IPS-18a (cell line): ENCODE data around the gene ARMC9.

ENCODE experiments used
- H3K27ac ChIP-seq: one replicate; pipeline ENCODE4 v1.5.1; 2013; ENCODE audit warnings: low read length
- H3K27me3 ChIP-seq: one replicate; pipeline ENCODE4 v1.6.1; 2013; ENCODE audit warnings: mild to moderate bottlenecking, low read length; ENCODE audit not compliant: control insufficient read depth, insufficient read depth
- H3K36me3 ChIP-seq: one replicate; pipeline ENCODE4 v1.6.1; 2013; ENCODE audit warnings: low read depth, low read length; ENCODE audit not compliant: control insufficient read depth
- H3K4me1 ChIP-seq: one replicate; pipeline ENCODE4 v1.6.1; 2013; ENCODE audit warnings: low read depth, low read length; ENCODE audit not compliant: control insufficient read depth
- H3K4me3 ChIP-seq: one replicate; pipeline ENCODE4 v1.5.1; 2013; ENCODE audit warnings: low read length
- H3K9ac ChIP-seq: one replicate; pipeline ENCODE4 v1.6.1; 2013; ENCODE audit warnings: mild to moderate bottlenecking, low read length, moderate library complexity
- H3K9me3 ChIP-seq: one replicate; pipeline ENCODE4 v1.6.1; 2013; ENCODE audit warnings: low read depth, low read length; ENCODE audit not compliant: control insufficient read depth

ARMC9 gene

DNA sequence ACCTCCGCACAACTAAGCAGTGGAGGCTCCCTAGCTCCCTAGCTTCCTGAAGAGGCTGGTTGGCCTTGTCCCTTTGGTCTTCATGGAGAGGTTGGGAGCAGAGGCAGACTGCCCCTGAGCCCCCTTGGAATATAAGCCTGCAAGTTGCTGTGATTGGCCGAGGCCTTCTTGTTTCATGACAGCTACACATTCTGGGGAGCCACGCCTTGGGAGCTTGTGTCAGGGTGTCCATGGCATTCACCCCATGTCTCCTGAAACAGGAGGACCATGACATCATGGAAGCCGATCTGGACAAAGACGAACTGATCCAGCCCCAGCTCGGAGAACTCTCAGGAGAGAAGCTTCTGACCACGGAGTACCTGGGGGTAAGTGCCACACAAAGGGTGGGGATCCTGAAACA, 133.1 kb downstream of the ARMC9 start:
- H3K27me3 ChIP-seq, result no peaks in the 10 kb centered on the region
- H3K36me3 ChIP-seq, result no peaks in the 10 kb centered on the region
- H3K4me3 ChIP-seq, result no peak overlapping the region
- no peaks in the 10 kb centered on the region for H3K4me1 ChIP-seq
- H3K27ac ChIP-seq, result no peak overlapping the region
- no peaks in the 10 kb centered on the region for H3K9me3 ChIP-seq
- H3K9ac ChIP-seq, result no peak overlapping the region

DNA sequence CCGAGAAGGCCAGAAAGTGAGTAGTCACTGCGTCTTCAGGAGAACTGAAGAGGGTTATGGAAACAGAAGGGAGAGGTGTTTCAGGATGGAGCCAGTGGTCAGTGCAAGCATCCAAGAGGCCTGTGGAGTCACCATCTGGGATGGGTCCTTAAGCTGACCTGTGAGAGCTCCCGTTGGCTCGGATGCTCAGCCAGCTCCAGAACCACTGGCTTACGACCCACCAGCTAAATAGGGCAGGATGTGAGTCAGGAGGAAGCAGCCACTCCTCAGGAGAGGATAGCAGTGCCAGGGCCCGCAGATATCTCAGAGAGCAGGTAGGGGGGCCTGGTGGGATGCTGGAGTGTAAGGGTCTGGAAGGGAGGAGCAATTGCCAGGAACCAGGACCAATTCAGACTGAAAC, 134.0 kb downstream of the ARMC9 start:
- Histone ChIP-seq H3K4me3 (no peak overlapping the region), H3K9ac (no peak overlapping the region), H3K9me3 (no peaks in the 10 kb centered on the region), H3K27ac (no peak overlapping the region), H3K4me1 (no peaks in the 10 kb centered on the region), H3K36me3 (no peaks in the 10 kb centered on the region), H3K27me3 (no peaks in the 10 kb centered on the region)

DNA sequence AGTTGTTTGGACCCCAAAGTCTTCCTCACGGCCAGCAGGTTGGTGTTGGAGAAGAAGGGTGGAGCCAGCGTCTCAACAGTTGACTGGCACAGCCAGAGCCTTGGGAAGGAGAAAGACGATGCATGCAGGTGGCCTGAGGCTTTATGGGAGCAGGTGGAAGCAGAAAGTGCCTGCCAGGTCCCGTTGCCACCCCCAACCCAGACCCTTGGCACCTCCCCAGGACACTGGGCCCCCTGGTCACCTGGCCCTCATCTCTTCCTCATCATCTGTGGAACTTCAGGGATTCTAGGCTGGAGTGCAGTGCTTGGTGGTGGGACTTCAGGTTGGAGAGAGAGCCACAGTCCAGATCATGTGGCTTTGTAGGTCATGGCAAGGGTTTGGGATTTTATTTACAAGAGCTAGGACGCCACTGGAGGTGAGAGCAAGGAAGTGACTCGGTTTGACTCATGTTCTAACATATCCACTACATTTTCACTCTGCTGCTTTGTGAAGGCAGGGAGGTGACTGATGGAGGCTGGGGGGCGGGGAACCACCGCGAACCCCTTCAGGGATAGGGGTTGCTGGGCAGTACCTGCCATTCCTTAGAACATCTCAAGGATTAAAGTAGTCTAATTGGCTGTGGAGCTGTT, 134.6 kb downstream of the ARMC9 start:
- no peak overlapping the region for H3K9ac ChIP-seq
- H3K4me1 ChIP-seq, result no peaks in the 10 kb centered on the region
- no peaks in the 10 kb centered on the region for H3K36me3 ChIP-seq
- no peak overlapping the region for H3K27ac ChIP-seq
- H3K27me3 ChIP-seq, result no peaks in the 10 kb centered on the region
- no peak overlapping the region for H3K4me3 ChIP-seq
- no peaks in the 10 kb centered on the region for H3K9me3 ChIP-seq

DNA sequence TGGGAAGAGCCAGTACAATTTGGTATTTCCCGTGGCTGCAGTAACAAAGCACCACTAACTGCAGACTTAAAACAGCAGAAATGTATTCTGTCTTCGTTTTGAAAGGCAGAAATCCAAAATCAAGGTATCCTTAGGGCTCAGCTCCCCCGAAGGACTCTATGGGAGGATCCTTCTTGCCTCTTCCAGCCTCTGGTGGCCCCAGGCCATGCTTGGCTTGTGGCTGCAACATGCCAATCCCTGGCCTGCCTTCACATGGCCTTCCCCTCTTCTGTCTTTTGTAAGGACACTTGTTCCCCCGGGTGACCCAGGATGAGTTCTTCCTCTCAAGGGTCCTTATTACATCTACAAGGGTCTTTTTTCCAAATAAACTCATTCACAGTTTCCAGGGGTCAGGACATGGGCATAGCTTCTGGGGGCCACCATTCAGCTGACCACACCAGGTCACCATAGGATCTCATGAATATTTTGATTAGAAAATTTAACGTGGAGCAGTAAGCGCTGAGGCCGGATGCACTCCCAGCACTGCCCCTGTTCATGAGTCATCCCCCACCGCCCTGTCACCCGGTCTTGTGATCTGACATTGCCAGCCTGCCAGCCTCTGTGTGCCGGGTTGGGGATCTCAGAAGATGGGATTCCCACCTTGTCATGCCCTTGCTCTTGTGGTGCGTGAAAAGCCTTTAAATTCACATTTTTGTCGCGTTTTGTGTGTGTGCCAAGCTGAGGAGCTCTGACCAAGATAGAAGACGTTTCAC, 135.9 kb downstream of the ARMC9 start:
- Histone ChIP-seq H3K36me3 (no peaks in the 10 kb centered on the region), H3K4me1 (no peaks in the 10 kb centered on the region), H3K4me3 (no peak overlapping the region), H3K9me3 (no peaks in the 10 kb centered on the region), H3K9ac (no peak overlapping the region), H3K27ac (no peak overlapping the region), H3K27me3 (no peaks in the 10 kb centered on the region)

DNA sequence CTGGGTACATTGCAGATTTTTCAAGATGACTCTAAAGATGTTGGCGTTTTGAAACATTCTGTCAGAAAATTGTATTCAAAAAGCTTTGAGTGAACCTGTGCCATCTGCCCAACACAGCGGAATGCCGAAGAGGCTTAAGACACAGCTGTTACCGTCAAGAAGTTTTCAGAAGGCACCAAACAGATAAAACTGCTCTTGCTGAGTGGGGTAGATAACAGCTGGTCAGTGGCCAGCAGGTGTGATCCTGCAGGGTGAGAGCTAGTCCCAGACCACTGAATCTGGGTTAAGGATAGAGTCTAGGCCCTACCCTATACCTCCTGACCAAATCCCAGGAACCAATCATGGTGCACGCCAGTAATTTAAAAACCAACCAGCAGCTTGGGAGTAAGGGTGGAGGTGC, 136.6 kb downstream of the ARMC9 start:
- H3K4me1 ChIP-seq, result no peaks in the 10 kb centered on the region
- no peaks in the 10 kb centered on the region for H3K27me3 ChIP-seq
- H3K4me3 ChIP-seq, result no peak overlapping the region
- H3K9me3 ChIP-seq, result no peaks in the 10 kb centered on the region
- H3K36me3 ChIP-seq, result no peaks in the 10 kb centered on the region
- H3K9ac ChIP-seq, result no peak overlapping the region
- H3K27ac ChIP-seq, result no peak overlapping the region

DNA sequence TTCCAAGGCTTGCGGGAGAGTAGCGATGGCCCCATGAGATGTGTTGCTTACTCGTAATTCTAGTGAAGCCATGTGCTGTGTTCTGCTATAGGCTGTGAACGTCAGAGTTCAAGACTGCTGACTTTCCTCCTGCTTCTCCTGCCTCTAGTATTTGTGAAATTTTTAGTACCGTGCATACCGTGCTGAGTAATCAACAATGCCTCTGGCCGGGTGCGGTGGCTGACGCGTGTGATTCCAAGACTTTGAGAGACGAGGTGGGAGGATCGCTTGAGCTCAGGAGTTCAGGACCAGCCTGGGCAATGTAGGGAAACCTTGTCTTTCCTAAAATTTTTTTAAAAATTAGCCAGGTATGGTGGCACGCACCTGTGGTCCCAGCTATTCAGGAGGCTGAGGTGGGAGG, 137.2 kb downstream of the ARMC9 start:
- H3K4me3 ChIP-seq, result no peak overlapping the region
- H3K4me1 ChIP-seq, result no peaks in the 10 kb centered on the region
- no peaks in the 10 kb centered on the region for H3K27me3 ChIP-seq
- H3K27ac ChIP-seq, result no peak overlapping the region
- no peaks in the 10 kb centered on the region for H3K9me3 ChIP-seq
- H3K9ac ChIP-seq, result no peak overlapping the region
- no peaks in the 10 kb centered on the region for H3K36me3 ChIP-seq

DNA sequence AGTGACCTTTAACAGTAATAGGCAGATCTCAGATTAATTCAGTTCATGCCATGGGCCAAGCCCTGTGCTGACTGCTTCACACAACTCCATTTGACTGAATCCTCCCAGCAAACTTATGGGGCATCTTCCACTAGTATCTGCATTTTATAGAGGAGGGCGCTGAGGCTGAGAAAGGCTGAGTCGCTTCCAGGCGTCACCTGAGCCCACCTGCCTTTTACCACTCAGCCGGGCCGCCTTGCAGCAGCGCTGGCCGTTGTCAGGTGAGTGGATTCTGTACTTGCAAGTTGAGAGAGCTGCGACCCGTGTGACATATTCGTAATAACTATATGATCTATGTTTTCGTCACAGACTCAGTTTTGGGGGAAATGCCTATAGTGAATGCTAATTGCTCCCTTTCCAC, 137.8 kb downstream of the ARMC9 start:
- H3K9me3 ChIP-seq, result no peaks in the 10 kb centered on the region
- no peaks in the 10 kb centered on the region for H3K27me3 ChIP-seq
- no peaks in the 10 kb centered on the region for H3K4me1 ChIP-seq
- no peaks in the 10 kb centered on the region for H3K36me3 ChIP-seq
- H3K9ac ChIP-seq, result no peak overlapping the region
- H3K27ac ChIP-seq, result no peak overlapping the region
- no peak overlapping the region for H3K4me3 ChIP-seq

DNA sequence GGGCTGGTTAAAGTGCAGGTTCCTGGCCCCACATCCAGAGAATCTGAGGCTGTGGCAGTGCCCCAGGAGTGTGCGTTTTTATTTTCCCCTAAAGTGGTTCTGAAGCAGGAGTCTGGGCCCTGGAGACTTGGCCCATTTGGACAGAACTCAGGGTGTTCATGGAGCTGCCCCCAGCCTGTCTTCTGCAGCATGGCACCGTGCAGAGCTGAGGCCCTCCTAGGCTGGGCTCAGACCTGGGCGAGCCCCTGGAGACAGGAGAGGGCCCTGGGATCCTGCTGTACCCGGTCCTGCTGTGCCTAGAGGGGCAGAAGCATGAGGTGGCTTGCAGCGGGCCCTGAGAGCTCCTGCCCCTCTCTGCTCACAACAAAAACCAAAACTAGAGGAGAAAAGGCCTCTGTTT, 138.3 kb downstream of the ARMC9 start:
- H3K4me3 ChIP-seq, result no peak overlapping the region

DNA sequence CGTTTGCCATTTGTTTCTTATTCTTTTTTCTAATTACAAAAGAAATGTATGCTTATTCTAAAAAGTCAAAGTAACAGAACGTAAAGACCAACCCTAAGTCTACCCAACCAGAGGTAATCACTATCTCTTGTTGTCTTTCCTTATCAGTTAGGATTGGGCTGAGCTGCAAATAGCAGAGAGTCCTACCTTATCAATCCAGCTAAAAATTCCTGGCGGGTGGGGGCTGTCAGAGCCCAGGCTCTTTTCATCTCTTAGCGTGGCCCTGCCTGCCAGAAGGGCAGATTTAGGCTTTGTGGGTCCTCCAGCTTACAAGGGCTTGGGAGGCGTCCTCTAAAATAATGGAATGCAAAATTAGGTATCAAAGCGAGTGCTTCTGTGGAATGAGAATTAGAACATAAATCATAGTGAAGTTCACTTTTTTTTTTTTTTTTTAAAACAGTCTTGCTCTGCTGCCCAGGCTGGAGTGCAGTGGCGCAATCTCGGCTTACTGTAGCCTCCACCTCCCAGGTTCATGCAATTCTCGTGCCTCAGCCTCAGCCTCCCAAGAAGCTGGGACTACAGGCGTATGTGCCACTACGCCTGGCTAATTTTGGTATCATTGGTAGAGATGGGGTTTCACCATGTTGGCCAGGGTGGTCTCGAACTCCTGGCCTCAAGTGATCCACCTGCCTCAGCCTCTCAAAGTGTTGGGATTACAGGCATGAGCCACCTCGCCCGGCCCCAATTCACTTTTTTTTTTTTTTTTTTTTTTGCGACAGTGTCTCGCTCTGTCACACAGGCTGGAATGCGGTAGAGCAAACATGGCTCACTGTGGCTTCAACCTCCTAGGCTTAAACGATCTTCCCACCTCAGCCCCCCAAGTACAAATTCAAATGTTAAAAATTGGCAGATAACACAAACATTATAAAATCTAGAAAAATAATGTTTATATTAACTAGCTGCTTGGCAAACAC, 139.7 kb downstream of the ARMC9 start:
- Histone ChIP-seq H3K36me3 (no peaks in the 10 kb centered on the region), H3K9me3 (no peaks in the 10 kb centered on the region), H3K27ac (no peak overlapping the region), H3K27me3 (no peaks in the 10 kb centered on the region), H3K4me1 (peaks cover 8% of the 10 kb centered on the region), H3K9ac (no peak overlapping the region), H3K4me3 (no peak overlapping the region)

More for the DNA sequence above, 138.3 kb downstream of the ARMC9 start:
- Histone ChIP-seq H3K9ac (no peak overlapping the region), H3K27me3 (no peaks in the 10 kb centered on the region), H3K9me3 (no peaks in the 10 kb centered on the region), H3K36me3 (no peaks in the 10 kb centered on the region), H3K4me1 (no peaks in the 10 kb centered on the region), H3K27ac (no peak overlapping the region)

DNA sequence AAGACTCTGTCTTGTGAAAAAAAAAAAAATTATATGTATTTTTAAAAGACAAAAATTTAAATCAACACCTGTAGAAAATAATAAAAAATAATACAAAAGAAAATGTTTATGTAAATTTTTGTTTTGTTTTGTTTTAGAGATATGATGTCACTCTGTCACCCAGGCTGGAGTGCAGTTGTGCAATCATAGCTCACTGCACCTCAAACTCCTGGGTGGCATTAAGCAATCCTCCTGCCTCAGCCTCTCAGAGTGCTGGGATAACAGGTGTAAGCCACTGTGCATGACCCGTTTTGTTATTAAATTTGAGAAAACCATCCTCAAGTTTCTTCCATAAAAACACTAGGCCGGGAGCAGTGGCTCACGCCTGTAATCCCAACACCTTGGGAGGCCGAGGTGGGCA, 140.9 kb downstream of the ARMC9 start:
- H3K27ac ChIP-seq, result no peak overlapping the region
- H3K36me3 ChIP-seq, result no peaks in the 10 kb centered on the region
- no peaks in the 10 kb centered on the region for H3K27me3 ChIP-seq
- no peak overlapping the region for H3K9ac ChIP-seq
- H3K9me3 ChIP-seq, result no peaks in the 10 kb centered on the region
- no peak overlapping the region for H3K4me3 ChIP-seq
- H3K4me1 ChIP-seq, result peaks cover 8% of the 10 kb centered on the region

DNA sequence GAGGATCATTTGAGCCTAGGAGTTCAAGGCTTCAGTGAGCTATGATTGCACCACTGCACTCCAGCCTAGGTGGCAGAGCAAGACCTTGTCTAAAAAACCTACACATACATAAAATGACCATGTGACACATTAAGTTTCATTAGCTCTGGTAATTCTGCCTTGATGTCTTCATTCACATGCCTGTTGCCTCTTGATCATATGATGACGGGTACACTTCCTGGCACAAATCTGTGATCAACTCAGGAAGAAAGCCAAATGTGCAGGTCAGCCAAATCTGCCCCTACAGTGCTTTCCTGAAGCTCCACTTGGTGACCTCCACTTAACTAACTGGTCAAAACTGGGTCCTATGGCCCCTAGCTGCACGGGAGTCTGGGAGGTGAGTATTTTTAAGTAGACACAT, 142.7 kb downstream of the ARMC9 start:
- no peaks in the 10 kb centered on the region for H3K9me3 ChIP-seq

More for the DNA sequence above, 142.7 kb downstream of the ARMC9 start:
- no peak overlapping the region for H3K4me3 ChIP-seq
- H3K27ac ChIP-seq, result no peak overlapping the region
- peaks cover 8% of the 10 kb centered on the region for H3K4me1 ChIP-seq
- H3K9ac ChIP-seq, result no peak overlapping the region
- H3K27me3 ChIP-seq, result no peaks in the 10 kb centered on the region
- no peaks in the 10 kb centered on the region for H3K36me3 ChIP-seq
